OCI-LY1 (cell line): ENCODE data around the gene GAL3ST2.
"Not testable (repeated sequence)": the region's sequence is repeated elsewhere in the genome, so short reads cannot be mapped to it uniquely, and the experiment has no call there.

ENCODE experiments used
- H2AFZ ChIP-seq: fragments of 200-600 bp; sonication (generic), shearing (Covaris generic); 2 replicates; pipeline ENCODE4 v1.6.0; 2014; ENCODE audit warnings: antibody characterized with exemption, mild to moderate bottlenecking, low read length
- H3F3A ChIP-seq: fragments of 200-600 bp; sonication (generic), shearing (Covaris generic); 2 replicates; pipeline ENCODE4 v1.6.0; 2014; ENCODE audit warnings: mild to moderate bottlenecking, antibody characterized with exemption, low read length, moderate library complexity; ENCODE audit not compliant: insufficient read depth
- H3K27ac ChIP-seq: fragments of 200-600 bp; sonication (generic); 2 replicates; pipeline ENCODE4 v1.5.1; 2014; ENCODE audit warnings: low read length, mixed run types, mild to moderate bottlenecking, low read depth; ENCODE audit not compliant: poor library complexity, severe bottlenecking
- H3K27me3 ChIP-seq: fragments of 200-600 bp; sonication (generic); 2 replicates; pipeline ENCODE4 v1.6.0; 2014; ENCODE audit warnings: antibody characterized with exemption, mild to moderate bottlenecking, low read length, moderate library complexity; ENCODE audit not compliant: insufficient read depth
- H3K36me3 ChIP-seq: fragments of 200-600 bp; sonication (generic); 2 replicates; pipeline ENCODE4 v1.6.1; 2014; ENCODE audit warnings: mild to moderate bottlenecking, antibody characterized with exemption, low read length, moderate library complexity, mixed read lengths; ENCODE audit not compliant: insufficient read depth
- H3K4me1 ChIP-seq: fragments of 200-600 bp; sonication (generic); 2 replicates; pipeline ENCODE4 v1.5.1; 2014; ENCODE audit warnings: mild to moderate bottlenecking, low read length, moderate library complexity; ENCODE audit not compliant: insufficient read depth, severe bottlenecking
- H3K4me2 ChIP-seq: fragments of 200-600 bp; sonication (generic), shearing (Covaris generic); 2 replicates; pipeline ENCODE4 v1.6.1; 2014; ENCODE audit warnings: low read length
- H3K4me3 ChIP-seq: fragments of 200-600 bp; sonication (generic); 2 replicates; pipeline ENCODE4 v1.5.1; 2014; ENCODE audit warnings: low read length, low read depth, mild to moderate bottlenecking, mixed read lengths; ENCODE audit not compliant: poor library complexity, severe bottlenecking
- H3K79me2 ChIP-seq: fragments of 200-600 bp; shearing (Covaris generic); 2 replicates; pipeline ENCODE4 v1.6.1; 2016; ENCODE audit warnings: mixed run types, low read length, mixed read lengths; ENCODE audit not compliant: insufficient read depth
- H3K9ac ChIP-seq: fragments of 200-600 bp; sonication (generic), shearing (Covaris generic); 2 replicates; pipeline ENCODE4 v1.6.1; 2014; ENCODE audit warnings: mild to moderate bottlenecking, low read length, mixed read lengths
- H3K9me2 ChIP-seq: fragments of 200-600 bp; sonication (generic), shearing (Covaris generic); 2 replicates; pipeline ENCODE4 v1.6.1; 2014; ENCODE audit warnings: low read depth, mild to moderate bottlenecking, low read length, mixed read lengths
- H3K9me3 ChIP-seq: fragments of 200-600 bp; shearing (Covaris generic); 2 replicates; pipeline ENCODE4 v1.6.1; 2014; ENCODE audit warnings: low read length, mixed read lengths
- H4K20me1 ChIP-seq: fragments of 200-600 bp; sonication (generic), shearing (Covaris generic); 2 replicates; pipeline ENCODE4 v1.6.0; 2016; ENCODE audit warnings: mild to moderate bottlenecking, low read length; ENCODE audit not compliant: insufficient read depth
- CTCF ChIP-seq: fragments of 200-600 bp; sonication (generic), shearing (Covaris generic); IDR thresholded peaks from 2 replicates; pipeline ENCODE4 v1.5.1; 2017; ENCODE audit warnings: mild to moderate bottlenecking, antibody characterized with exemption, low read length, moderate library complexity, mixed read lengths
- EZH2 ChIP-seq: fragments of 200-600 bp; sonication (generic), shearing (Covaris generic); IDR thresholded peaks from 2 replicates; pipeline ENCODE4 v1.8.0; 2017; ENCODE audit warnings: borderline replicate concordance, mixed run types, mild to moderate bottlenecking, antibody characterized with exemption, low read length, moderate library complexity, mixed read lengths

The GAL3ST2 gene

DNA sequence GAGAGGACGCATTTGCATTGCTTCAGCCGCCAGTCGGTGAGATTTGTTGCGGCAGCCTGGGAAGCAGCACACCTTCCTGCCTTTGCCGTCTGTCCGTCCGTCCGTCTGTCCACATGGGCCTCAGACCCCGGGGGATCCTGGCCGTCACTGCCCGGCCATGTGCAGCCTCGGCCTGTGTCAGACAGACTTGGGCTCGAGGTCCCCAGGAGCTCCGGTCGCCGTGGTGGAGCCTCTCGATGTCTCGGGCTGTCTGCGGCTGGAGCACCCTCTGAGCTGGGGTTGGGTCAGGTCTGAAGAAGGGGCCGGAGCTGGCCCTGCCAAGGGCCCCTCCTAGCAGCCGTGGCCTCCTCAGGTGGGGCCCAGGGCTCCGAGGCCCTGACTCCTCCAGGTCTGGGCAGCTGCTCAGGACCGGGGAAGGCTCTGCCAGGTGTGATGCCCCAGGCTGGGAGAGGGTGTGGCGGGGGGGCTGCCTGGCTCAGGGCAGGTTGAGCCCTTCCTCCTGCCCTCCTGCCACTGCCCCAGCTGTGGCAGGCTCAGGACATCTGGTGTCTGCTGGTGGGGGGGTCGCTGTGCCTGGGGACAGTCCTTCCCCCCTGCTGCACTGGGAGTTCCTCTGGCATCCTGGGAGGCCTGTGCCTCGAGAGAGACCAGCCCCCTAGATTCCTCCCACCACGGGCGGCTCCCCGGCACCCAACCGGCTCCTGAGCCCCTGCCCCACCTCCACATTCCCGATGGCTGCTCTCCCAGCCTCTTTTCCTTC lies 44.2 kb downstream of the GAL3ST2 start:
- Histone ChIP-seq H3K27me3 (peaks cover 10% of the 10 kb centered on the region; the same call in 1 of the 2 replicates), H3K9me2 (no peaks in the 10 kb centered on the region), H3K4me2 (no peak overlapping the region), H3K4me1 (no peaks in the 10 kb centered on the region), H3K9ac (no peak overlapping the region), H3K36me3 (no peaks in the 10 kb centered on the region), H3K27ac (no peak overlapping the region), H3F3A (no peaks in the 10 kb centered on the region), H4K20me1 (no peaks in the 10 kb centered on the region), H3K79me2 (no peaks in the 10 kb centered on the region), H2AFZ (no peak overlapping the region), H3K9me3 (no peaks in the 10 kb centered on the region), H3K4me3 (no peak overlapping the region)
- TF ChIP-seq EZH2: no peak
- TF ChIP-seq CTCF: no peak

DNA sequence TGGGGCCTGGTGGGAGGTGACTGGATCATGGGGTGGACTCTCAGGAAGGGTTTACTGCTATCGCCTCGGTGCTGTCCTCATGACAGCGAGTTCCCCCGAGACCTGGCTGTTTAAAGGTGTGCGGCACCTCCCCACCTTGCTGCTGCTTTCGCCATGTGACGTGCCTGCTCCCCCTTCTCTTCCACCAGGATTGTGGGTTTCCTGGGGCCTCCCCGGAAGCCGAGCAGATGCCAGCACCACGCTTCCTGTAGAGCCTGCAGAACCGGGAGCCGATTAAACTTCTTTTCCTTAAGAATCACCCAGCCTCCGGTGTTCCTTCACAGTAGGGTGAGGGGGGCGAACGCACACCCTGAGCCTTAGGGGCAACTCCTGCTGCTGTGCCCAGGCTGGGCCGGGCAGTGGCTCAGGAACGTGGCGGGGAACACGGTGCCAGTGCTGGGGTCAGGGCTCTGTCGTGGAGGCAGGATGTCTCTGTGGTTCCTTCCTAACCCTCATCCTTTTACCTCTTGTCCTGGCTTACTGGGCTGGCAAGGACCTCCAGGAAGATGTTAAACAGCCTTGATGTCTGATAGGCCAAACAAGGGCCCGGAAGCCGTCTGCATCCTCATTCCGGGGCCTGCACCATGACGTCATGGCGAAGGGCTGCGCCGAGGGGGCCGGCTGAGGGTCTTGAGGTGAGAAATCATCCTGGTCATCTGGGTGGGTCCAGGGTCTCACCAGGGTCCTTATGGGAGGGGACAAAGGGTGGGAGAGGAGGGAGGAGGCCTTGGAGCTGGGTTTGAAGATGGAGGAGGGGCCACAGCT lies 45.0 kb downstream of the GAL3ST2 start:
- peaks cover 10% of the 10 kb centered on the region; the same call in 1 of the 2 replicates for H3K27me3 ChIP-seq
- H3K4me3 ChIP-seq: no peak overlapping the region
- H4K20me1 ChIP-seq: no peaks in the 10 kb centered on the region
- no peaks in the 10 kb centered on the region for H3K9me2 ChIP-seq
- no peak overlapping the region for H3K4me2 ChIP-seq
- TF ChIP-seq EZH2 (no peak), CTCF (no peak)
- 0 out of 2 replicates have a peak, but pooled peaks cover 1% of the 10 kb centered on the region for H3K9me3 ChIP-seq
- H3K9ac ChIP-seq: no peak overlapping the region
- H3K36me3 ChIP-seq: no peaks in the 10 kb centered on the region
- H3F3A ChIP-seq: no peaks in the 10 kb centered on the region
- no peaks in the 10 kb centered on the region for H3K4me1 ChIP-seq
- H2AFZ ChIP-seq: no peak overlapping the region
- H3K27ac ChIP-seq: no peak overlapping the region
- H3K79me2 ChIP-seq: no peaks in the 10 kb centered on the region

- TF ChIP-seq CTCF: no peak
- TF ChIP-seq EZH2: no peak
- no peaks in the 10 kb centered on the region for H3F3A ChIP-seq
- no peaks in the 10 kb centered on the region for H3K4me1 ChIP-seq
- H3K9ac ChIP-seq: no peak overlapping the region
- no peaks in the 10 kb centered on the region for H4K20me1 ChIP-seq
- H3K9me3 ChIP-seq: peaks cover 7% of the 10 kb centered on the region
- H3K4me3 ChIP-seq: no peak overlapping the region
- H3K27ac ChIP-seq: no peak overlapping the region
- no peak overlapping the region for H3K4me2 ChIP-seq
- H2AFZ ChIP-seq: no peak overlapping the region
- no peaks in the 10 kb centered on the region for H3K79me2 ChIP-seq
- no peaks in the 10 kb centered on the region; the same call in 1 of the 2 replicates for H3K36me3 ChIP-seq
- H3K9me2 ChIP-seq: no peaks in the 10 kb centered on the region
- H3K27me3 ChIP-seq: peaks cover 10% of the 10 kb centered on the region; the same call in 1 of the 2 replicates
These were observed 45.6 kb downstream of the GAL3ST2 start for GRCh38 chr2:241822264-241822623.

- not testable (repeated sequence) for H3F3A ChIP-seq, H3K79me2 ChIP-seq, H3K4me3 ChIP-seq, H3K4me2 ChIP-seq, H3K9me2 ChIP-seq, H3K27ac ChIP-seq, H3K9ac ChIP-seq, H4K20me1 ChIP-seq, H2AFZ ChIP-seq, H3K4me1 ChIP-seq, H3K36me3 ChIP-seq
- Histone ChIP-seq H3K27me3 (peaks cover 10% of the 10 kb centered on the region; the same call in 1 of the 2 replicates), H3K9me3 (peaks cover 11% of the 10 kb centered on the region)
These were observed 47.2 kb downstream of the GAL3ST2 start for GRCh38 chr2:241823531-241824437.
